Central memory CD4-positive, alpha-beta T cell (primary cell): ENCODE results near the gene SLC9A2.

ENCODE experiments used
- DNase-seq: peaks from one replicate; pipeline ENCODE4 v3.0.0; 2022

The SLC9A2 gene

DNA sequence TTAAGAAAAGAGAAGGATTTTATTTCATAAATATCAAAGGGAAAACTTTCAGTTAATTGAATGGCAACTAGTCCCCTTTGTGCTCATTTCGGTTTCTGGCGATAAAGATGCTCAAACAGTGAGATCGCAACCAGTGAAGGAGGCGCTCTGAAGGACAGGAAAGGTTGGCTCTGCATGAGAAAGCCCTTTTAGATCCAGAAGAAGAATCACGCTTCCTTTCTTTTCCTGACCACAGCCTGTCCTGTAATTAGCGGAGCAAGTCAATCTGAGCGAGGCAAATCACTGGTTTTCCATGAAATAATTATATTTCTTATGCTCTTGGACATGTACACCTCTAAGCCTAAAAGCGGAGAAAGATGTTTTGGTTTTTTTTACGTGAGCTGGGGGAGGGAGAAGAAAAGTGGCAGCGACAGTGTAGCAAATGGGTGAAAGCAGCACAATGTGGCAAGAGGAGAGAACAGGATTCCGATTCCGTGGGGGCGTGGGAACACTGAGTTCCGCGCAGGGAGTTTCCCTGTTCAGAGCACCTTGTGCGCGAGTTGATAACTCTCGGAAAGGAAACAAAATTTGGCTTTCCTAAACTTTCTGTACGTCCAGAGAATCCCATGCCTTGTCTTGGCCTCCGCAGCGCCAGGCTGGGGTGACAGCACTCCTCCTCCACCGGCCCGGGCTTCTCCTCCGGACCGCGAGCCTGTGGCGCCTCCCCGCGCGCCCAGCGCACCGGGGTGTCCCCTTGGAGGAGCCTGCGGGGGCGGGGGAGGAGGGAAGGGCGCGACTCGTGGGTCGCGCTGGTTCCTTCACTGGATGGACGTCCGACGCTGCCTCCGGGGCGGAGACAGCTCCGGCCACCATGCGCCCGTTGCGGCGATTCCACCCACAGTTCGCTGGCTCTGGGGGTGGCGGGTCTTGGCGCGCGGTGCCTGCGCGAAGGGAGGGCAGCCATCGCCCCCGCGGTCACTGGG is 620 bp upstream of the SLC9A2 start:
- DNase-seq = no peak

DNA sequence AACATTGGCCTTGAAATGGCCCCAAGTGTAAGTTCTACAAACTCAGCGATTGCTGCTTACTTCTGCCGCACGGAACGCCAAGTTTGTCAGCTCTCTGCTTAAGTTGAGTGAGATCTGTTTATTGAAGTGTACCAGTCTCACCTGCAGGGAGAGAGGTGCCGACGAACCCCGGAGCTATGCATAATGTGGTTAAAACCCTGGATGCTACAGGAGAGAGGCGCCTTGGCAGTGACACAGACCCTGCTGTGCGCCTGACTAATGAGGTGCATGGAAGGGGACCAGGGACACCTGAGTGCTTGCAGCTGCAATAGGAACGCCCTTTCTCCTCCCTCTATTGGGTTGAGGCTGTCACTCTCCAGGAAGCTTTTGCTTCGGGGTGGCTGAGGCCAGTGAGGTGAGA is 979 bp downstream of the SLC9A2 start:
- DNase-seq = no peak

DNA sequence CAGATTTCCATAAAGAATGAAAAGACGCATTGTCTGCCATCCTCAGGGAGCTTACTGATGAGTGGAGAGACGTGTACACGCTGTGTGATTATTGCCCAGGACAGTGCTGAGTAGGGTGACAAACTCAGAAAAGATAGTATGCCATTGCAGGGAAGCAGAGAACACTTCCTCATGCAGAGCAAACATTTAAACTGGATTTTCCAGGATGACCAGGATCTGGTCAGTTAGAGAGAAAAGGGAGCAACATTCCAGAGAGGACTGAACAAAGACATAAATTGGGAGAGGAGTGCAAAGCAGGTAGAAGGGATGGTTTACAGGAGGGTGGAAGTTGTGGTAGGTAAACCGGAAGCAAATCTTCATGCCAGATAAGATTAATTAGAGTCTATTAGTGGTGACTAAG is 2.3 kb downstream of the SLC9A2 start:
- DNase-seq = no peak

DNA sequence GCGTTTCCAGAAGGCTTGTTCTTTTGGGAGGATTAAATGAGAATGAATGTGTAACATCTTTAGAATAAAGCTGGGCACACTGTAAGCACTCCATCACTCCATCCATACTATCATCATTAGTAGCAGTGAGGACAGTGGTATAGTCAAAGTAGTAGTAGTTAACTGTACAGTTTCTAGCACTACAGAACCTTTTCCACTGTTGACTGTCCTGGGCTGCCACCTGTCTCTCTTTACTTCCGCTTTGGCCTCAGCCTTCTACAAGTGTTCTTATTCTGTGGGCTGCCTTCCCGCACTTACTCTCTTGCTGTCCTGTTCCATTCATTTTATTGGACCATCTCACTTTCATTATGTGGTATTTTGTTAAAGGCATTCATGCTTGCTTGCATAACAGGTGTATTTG is 3.3 kb downstream of the SLC9A2 start:
- no peak for DNase-seq

DNA sequence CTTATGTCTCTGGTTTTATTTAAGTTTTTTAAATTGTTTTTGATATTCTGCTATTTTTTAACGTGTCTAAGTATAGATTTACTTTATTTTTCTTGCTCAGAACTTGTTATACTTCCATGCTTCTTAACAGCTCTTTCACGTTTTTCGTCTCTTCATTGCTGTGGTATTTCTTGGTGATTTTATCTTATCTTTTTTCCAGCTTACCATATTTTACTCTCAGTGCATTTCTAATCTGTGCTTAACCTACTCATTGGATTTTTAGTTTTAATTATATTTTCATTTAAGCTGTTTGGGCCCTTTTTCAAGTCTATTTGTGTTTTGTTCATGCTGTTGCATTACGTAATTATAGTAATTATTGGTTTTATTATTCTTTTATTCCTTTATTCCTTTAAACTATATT is 11.1 kb downstream of the SLC9A2 start:
- no peak for DNase-seq

DNA sequence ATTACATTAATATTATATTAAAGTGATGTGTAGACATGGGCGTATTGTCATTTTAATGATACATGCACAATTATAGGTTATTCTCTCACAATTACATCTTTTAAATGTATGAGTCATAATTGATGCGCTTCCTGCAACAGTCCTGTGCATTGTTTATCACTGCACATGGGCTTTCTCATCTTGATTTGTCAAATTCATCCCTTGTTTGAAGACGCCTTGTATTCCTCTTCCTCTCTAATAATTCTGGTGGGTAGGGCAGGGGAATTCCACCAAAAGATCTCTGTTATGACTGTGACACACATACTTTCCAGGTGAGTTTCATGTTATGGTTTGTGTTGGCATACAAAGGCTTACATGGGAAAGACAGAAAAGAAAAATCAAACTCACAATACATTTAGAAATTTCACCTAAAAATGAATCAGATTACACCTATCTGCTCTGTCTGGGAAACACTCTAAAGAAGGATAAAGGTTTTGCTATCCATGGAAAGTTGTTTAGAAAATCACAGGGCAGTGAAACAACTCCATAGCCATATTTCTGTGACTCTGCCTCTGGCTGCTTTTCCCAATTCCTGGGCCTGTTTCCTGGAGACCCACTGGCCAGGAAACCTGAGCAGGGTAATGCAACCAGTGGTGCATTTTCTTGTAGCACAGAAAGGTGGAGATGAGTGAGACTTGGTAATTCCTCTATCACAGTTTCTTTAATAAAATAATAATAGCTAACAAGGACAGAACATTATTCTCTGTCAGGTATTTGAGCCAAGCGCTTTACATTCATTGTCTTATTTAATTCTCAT is 13.2 kb downstream of the SLC9A2 start:
- DNase-seq = no peak

DNA sequence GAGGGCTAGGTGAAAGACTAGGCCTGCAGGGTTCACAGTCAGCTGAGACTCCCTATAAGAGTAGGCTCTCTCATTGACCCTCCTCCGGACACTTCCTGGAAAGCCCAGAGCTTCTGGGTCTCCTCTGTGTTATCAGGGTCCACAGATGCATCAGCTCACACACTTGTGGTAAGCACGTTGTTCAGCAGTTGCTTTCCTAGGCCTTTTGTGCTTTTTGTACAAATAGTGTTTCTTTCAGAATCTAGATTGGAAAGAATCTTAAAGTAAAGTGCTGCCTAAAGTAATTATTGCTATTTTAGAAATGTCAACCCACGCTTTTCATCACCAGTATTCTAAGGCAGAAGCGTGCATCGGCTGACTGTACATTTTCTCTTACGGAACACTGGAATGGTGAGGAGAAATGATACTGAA is 15.5 kb downstream of the SLC9A2 start:
- no peak for DNase-seq

DNA sequence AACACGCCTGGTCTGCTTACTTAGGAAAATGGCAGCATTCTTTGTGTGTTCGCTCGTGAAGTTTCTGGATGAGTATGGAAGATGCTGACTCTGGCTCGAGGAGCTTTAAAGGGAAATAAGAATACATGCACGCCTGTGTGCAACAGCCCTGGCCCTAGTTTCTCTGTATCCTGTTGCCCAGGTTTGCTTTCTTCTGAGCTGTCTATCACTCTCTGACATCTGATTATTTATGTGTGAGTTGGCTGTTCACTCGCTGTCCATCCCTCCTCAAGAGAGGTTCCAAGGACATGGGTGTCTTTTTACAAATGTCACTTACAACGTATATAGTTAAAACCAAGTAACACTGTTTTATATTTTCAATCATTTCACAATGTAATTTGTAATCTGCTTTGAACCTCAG is 16.0 kb downstream of the SLC9A2 start:
- no peak for DNase-seq

DNA sequence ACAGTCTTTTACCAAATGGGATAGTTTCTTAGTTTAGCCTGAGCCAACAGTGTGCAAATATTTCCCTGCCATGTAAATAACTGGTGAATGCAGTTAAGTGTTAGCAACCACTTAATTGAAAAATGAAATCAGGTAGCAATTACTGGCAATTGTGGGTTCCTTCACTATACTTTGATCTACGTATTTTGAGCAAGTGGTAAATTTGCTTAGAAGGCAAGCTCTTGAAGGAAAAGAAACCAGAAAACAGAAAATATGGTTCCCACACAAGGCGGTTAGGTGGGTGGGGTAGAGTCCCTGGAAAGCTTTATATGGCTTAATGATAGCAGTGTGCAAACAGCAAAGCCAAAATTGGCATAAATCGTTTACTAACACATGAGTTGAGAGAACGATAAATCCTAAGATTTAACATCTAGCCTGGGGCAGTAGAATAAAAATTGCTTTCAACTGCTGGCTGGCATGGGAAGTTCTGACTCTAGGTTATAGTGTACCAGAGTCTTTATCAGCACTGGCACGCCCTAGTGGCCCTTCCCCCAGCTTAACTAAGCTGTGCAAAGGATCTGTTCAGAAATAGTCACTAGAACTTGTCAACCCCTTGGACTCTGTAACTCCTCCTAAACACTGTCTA is 17.0 kb downstream of the SLC9A2 start:
- DNase-seq = no peak

DNA sequence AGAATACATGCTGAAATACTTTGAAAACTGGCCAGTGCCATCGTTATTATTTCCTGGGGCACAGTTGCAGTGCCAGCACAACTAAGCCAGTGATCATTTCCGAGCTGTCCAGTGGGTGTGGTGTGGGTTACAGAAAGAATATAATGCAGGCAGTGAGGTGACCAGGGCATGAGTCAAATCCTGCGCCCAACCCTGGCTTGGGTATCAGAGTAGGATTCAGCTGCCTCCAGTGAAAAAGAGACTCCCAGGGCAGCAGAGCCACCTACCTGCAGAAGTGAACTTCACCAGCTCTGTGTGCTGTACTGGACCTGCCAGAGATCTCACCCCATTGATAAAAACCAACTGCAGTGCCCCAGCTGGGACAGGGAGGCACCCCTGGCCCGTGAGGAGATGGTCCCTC is 18.0 kb downstream of the SLC9A2 start:
- no peak for DNase-seq

DNA sequence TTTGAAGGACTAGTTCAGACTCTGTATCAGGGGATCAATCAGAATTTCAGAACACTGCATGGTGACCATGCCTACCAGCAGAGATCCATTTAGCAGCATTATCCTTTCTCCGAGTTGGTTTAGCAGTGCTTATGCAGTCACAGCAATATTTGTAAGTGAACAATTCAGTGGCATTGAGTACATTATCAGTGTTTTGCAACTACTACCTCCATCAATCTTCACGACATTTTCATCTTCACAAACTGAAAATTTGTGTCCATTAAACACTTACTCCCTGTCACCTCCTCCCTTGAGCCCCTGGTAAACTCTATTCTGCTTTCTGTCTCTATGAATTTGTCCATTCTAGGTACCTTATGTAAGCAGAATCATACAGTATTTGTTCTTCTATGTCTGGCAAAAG is 20.1 kb downstream of the SLC9A2 start:
- no peak for DNase-seq

DNA sequence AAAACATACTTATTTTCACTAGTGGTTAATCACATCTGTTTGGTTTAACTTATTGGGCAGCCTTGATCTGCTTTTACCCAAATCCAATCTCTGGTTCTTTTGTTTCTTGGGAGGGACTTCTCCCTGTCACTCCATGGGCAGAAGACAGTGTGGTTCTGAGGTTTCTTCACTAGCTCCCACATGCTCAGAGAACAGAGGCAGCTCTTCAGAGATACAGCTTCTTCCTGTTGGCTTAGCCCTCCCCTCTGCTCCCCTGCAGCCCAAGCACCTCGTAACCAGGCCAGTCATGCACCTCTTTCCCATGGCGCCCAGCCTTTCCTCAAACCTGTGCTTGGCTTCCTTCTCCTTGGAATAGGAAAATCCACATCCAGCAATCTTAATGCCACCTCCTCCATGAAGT is 32.8 kb downstream of the SLC9A2 start:
- DNase-seq = no peak

DNA sequence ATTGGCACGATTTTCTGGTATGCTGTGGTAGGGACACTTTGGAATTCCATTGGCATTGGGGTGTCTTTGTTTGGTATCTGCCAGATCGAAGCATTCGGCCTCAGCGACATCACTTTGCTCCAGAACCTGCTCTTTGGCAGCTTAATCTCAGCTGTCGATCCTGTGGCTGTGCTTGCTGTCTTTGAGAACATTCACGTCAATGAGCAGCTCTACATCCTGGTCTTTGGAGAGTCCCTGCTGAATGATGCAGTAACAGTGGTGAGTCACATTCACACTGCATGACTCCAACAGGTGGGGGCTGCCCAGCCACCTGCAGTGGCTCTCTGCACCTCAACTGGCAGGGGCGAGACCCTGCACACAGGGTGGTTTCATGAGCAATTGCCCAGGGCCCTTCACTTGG is 38.4 kb downstream of the SLC9A2 start:
- no peak for DNase-seq

DNA sequence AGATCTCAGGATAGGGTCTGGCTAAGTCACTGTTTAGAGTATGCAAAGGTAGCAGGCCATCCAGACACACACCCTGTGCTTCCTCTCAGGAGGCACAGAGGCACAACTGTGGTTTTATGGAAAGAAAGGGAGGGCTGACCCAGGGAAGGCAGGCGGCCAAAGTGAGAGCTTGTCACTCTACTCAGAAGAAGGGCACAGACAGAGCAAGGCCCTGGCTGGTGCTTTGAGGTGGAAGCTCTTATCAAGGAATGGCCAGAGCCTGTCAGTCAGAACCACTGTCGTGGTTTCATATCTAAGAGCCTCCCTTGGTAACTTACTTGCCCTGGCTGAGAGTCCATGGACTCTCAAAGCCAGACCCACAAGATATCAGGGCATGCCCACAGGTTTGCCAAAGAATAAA is 40.7 kb downstream of the SLC9A2 start:
- DNase-seq = no peak

DNA sequence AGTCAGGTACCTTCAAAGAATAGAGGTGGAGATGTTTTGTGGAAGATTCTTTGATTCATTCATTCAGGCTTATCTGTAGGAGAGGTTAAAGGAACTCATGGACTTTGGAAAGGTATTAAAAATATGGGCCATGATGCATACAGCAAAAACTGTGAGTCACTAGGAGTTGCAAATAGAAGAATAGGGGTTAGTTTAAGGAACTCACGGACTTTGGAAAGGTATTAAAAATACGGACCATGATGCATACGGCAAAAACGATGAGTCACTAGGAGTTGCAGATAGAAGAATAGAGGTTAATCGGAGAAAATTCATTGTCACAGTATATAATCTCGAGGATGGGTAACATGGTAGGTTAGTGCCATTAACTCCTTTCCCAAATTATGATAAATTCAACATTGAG is 41.2 kb downstream of the SLC9A2 start:
- DNase-seq = no peak

DNA sequence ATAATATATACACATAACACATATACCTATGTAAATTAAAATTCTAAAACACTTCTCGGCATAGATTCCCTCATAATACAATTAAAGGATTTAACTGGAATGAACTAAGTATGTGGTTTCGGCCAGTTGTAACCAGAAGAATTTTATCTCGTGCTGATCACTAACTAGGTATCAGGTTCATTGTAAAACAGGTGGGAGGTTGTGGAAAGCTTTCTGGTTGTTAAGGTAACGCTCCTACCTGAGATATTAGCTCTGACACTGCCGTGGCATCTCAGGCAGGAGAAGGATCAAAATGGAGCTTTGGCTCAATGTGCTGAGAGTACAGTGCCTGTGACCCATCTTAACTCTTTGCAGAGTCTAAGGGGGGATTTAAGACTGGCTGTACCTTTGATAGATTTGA is 42.5 kb downstream of the SLC9A2 start:
- no peak for DNase-seq

DNA sequence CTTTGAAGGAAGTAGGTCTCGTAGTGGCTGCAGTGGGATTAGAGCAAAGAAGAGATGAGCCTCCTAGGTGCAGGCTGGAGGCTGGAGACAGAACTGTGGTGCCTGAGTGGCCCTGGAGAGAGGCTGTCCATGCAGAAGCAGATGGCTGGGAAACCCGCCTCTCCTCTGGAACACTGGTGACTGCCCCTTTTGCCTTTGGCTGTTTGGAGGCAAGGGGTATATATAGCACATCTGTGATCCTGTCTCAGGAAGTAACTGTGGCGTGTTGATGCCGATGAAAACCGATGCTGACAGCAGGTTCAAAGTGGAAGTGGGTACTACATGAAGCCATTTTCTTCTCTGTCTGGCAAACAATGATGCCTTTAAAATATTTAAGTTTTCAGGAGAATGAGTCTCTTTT is 43.5 kb downstream of the SLC9A2 start:
- DNase-seq = no peak

DNA sequence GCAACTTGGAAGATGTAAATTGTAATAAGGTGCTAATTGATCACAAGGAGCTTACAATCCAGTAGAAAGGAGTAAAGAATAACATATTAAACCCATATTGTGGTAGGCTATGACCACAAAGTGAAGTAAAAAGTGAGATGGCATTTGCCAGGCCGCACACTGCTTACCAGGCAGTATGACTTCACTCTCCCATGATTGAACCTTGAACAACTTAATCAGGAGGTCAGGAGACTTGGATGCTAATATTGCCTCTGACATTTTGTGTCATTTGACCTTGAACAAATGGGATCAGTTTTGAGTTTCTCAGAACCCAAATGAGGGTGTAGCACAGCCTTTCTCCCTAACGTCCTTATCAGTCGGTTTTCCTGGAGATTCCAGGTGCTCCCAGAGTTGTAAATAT is 44.0 kb downstream of the SLC9A2 start:
- no peak for DNase-seq

DNA sequence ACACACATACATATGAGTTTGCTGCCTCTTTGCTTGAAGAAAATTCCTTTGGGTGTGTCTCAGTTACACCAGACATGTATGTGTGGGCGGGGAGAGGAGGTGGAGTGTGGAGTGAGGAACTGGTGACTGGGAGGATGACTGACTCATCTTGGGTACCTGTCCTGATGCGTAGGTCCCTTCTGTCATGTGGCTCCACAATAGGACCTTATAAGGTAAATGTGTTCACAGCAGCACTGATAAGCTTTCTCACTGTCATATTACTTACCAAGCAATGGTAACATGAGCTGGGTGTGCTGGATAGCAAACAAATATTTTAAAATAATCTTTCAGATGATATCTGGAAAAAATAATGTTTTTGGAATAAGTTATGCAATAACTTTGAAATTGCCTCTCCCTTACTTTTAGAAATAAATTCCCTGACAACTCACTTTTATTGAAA is 45.1 kb downstream of the SLC9A2 start:
- DNase-seq = no peak

DNA sequence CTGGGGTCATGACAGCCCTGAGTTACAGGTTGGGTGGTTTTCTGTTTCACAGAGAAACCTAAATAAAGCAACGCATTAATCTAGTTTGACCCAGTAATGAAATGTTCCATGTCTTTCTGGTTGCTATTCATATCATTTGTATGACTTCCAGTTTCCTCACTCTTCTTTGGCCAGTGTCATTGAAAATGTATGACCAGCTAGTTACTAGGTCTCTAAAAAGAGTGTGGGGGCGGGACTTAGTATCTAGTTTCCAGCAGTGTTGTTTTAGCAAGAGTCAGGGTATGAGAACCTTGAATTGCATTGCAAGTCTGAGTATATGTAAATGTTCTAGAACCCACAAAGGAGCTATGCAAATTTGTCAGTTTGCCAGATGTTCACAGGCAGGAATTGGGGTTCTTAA is 47.7 kb downstream of the SLC9A2 start:
- no peak for DNase-seq

DNA sequence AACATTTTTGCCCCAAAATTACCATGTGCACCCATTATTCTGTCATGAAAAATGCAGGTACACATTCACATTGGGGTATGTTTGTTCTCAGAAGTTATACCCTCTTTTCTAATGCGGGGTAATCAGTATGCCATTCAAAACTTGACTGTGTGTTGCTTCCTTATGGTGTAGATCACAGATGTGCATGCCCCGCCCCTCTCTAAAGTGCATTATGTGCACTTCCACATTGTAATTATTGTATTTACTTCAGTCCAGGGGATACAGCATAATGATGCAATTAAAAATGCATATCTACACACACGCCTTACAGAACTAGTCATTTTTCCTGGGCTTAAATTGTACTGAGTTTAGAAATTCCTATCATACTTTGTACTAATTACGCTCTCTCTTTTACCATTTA is 48.8 kb downstream of the SLC9A2 start:
- DNase-seq = no peak

DNA sequence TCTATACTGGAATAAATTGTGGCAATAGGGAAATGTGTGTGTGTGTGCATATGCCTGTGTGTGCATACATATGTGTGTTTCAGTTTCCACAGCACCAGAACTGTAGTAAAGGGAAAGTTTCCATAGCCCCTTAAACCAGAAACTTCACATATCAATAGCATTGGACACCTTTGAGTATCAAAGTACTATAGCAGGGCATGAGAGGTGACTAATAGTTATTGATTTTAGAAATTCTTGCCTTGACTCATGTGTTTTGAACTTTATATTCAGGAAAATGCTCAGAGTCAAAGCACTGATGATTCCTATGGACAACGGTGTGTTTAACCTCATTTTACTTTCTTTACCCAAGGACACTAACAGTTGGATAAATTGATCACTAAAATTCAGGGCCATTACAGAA is 50.0 kb downstream of the SLC9A2 start:
- DNase-seq = no peak

DNA sequence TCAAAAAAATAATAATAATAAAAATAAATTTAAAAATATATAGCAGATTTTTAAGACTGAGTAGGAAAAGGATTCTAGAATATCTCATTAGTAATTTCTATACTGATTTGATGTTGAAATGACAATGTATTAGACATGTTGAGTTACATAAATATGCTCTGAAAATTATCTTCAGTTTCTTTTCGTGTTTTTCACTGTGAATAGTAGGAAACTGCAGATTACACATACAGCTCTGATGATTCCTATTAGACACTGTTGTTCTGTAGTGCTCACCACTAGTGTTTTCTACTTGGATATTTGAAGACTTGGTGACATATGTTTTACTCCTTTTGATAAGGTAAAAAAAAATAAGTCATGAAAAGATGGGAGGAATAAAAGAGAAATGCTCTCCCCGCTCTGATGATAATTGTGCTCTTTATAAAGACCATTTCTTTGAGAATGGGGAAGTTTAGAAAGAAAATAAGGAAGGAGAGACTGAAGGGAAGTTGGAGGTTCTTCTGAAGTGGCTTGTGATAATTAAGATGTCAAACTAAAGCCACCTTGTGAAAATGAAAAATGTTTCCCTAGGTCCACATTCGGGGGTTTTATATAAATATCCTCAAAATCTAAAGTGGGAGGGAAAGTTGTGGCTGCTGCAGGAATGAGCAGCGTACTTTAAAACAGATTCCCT is 52.9 kb downstream of the SLC9A2 start:
- no peak for DNase-seq
